HepG2 (cell line): Measurements from ENCODE around the gene NARF. TPM values are rescaled to one million over a fixed set of nuclear protein-coding genes. Genes with fewer than 3 reads are reported as not detected.

Source experiments
- AHR ChIP-seq: IDR thresholded peaks from 2 replicates; pipeline ENCODE4 v1.6.1; 2018; ENCODE audit warnings: missing genetic modification reagents, missing compliant biosample characterization
- ARID3A ChIP-seq: IDR thresholded peaks from 2 replicates; pipeline ENCODE4 v1.6.1; 2012; ENCODE audit warnings: low read depth, low read length, improper control_type of control experiment
- ELK4 ChIP-seq: sonication (generic); formaldehyde crosslinking; IDR thresholded peaks from 2 replicates; pipeline ENCODE4 v1.9.0; 2021; ENCODE audit warnings: missing genetic modification reagents, borderline replicate concordance
- ETV5 ChIP-seq: IDR thresholded peaks from 2 replicates; pipeline ENCODE4 v1.6.1; 2018; ENCODE audit warnings: missing biosample characterization, missing genetic modification reagents, inconsistent platforms, borderline replicate concordance
- HNF4G ChIP-seq, 2 experiments: sonication (generic) in 1 of 2; formaldehyde crosslinking in 1 of 2; IDR thresholded peaks; 2 replicates each; pipeline versions ENCODE4 v1.4.0 to v1.6.1; 2011 to 2020; ENCODE audit warnings: borderline replicate concordance in 2 of 2, low read depth in 2 of 2, mild to moderate bottlenecking in 2 of 2, low read length in 1 of 2, missing genetic modification reagents in 1 of 2, moderate library complexity in 1 of 2
- NAIF1 ChIP-seq: sonication (generic); formaldehyde crosslinking; IDR thresholded peaks from 2 replicates; pipeline ENCODE4 v1.5.0; 2020; ENCODE audit warnings: mild to moderate bottlenecking, missing genetic modification reagents, borderline replicate concordance
- NFIC ChIP-seq: IDR thresholded peaks from 2 replicates; pipeline ENCODE4 v1.6.1; 2012; ENCODE audit warnings: mild to moderate bottlenecking, low read length, inconsistent platforms
- RXRA ChIP-seq: sonication (generic); formaldehyde crosslinking; IDR thresholded peaks from 2 replicates; pipeline ENCODE4 v1.5.1; 2020; ENCODE audit warnings: missing genetic modification reagents
- TSC22D2 ChIP-seq: sonication (generic); formaldehyde crosslinking; IDR thresholded peaks from 2 replicates; pipeline ENCODE4 v1.5.1; 2020; ENCODE audit warnings: missing genetic modification reagents, mild to moderate bottlenecking, borderline replicate concordance
- ZNF17 ChIP-seq: sonication (generic); formaldehyde crosslinking; IDR thresholded peaks from 2 replicates; pipeline ENCODE4 v1.5.0; 2020; ENCODE audit warnings: mild to moderate bottlenecking, missing genetic modification reagents
- ZNF205 ChIP-seq: IDR thresholded peaks from 2 replicates; pipeline ENCODE4 v1.6.1; 2018; ENCODE audit warnings: missing biosample characterization, missing genetic modification reagents
- ZNF282 ChIP-seq: fragments of 450-650 bp; IDR thresholded peaks from 2 replicates; pipeline ENCODE4 v1.6.1; 2018; ENCODE audit not compliant: partially characterized antibody
- ZNF337 ChIP-seq: sonication (generic); formaldehyde crosslinking; IDR thresholded peaks from 2 replicates; pipeline ENCODE4 v1.5.1; 2020; ENCODE audit warnings: missing genetic modification reagents, low read depth, mild to moderate bottlenecking, borderline replicate concordance
- ZNF367 ChIP-seq: sonication (generic); formaldehyde crosslinking; IDR thresholded peaks from 2 replicates; pipeline ENCODE4 v1.4.0; 2020; ENCODE audit warnings: missing genetic modification reagents, borderline replicate concordance
- ZNF883 ChIP-seq: sonication (generic); formaldehyde crosslinking; IDR thresholded peaks from 2 replicates; pipeline ENCODE4 v1.5.1; 2020; ENCODE audit warnings: mild to moderate bottlenecking, missing genetic modification reagents; ENCODE audit errors: not compliant biosample characterization
- polyA plus RNA-seq, 8 experiments: library from polyadenylated mRNA; depleted of rRNA in 3 of 8; stranded (reverse) in 7 of 8; unstranded in 1 of 8; fragments of >200 nt; fragmentation: Illumina TruSeq in 4 of 8; extraction: Trizol in 4 of 8; gene quantifications; 2 replicates each; pipeline versions ENCODE4 v1.2.1 to v1.2.3, GENCODE V29; 2011 to 2016; ENCODE audit warnings: low read depth in 4 of 8, missing spikeins in 1 of 8, mixed read lengths in 1 of 8; ENCODE audit not compliant: insufficient read depth in 1 of 8
- total RNA-seq, 5 experiments: library from RNA; depleted of rRNA; stranded (reverse); fragments of >200 nt; fragmentation: Illumina TruSeq; extraction: Trizol; gene quantifications; 2 replicates each; pipeline ENCODE4 v1.2.3, GENCODE V29; 2016; ENCODE audit warnings: low read depth in 1 of 5
- TF ChIP-seq, protein P1 (sequence below): IDR thresholded peaks from 2 replicates; pipeline ENCODE4 v1.6.1; 2016; ENCODE audit warnings: low read depth, borderline replicate concordance
- TF ChIP-seq, protein P2 (sequence below): sonication (generic); formaldehyde crosslinking; IDR thresholded peaks from 2 replicates; pipeline ENCODE4 v1.4.0; 2020; ENCODE audit warnings: missing genetic modification reagents

The NARF gene
- total and polyA plus RNA-seq, 2 of the 13 experiments (the other 11 are each of a cell fraction or from before 2014, with no cell fraction given): 61.1 to 144 TPM

DNA sequence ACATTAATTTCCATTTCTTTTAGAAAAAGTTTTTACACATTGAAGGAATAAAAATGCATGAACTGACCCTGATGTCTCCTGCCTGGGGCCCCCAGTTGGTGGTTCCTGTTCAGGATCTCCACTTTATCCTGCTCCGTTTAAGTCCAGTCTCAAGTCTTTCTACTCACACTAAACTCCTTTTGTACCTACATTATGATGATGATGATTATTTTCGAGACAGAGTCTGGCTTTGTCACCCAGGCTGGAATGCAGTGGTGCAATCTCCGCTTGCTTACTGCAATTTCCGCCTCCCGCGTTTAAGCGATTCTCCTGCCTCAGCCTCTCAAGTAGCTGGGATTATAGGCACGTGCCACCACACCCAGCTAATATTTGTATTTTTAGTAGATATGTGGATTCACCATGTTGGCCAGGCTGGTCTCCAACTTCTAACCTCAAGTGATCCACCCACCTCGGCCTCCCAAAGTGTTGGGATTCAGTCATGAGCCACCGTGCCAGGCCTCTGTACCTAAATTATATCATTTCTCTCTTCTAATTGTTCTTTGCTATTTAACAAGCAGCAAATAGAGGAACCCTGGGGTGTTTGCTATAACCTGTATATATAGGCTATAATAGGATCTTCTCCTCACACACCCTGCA, 58.8 kb downstream of the NARF start (continued):
- TF ChIP-seq, protein P1, sequence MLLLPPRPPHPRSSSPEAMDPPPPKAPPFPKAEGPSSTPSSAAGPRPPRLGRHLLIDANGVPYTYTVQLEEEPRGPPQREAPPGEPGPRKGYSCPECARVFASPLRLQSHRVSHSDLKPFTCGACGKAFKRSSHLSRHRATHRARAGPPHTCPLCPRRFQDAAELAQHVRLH (CRISPR knock-in tag): peak; percentile 54; the same call in 1 of the 2 replicates
- TF ChIP-seq ARID3A (peak; percentile 62; the same call in 1 of the 2 replicates), HNF4G (IDR thresholded peaks at IDR 0.05; ENCODE audit: borderline replicate concordance, low read depth, low read length) (no peak), HNF4G (CRISPR knock-in tag; IDR thresholded peaks at IDR 0.05; ENCODE audit: borderline replicate concordance, low read depth) (no peak), ZNF17 (CRISPR knock-in tag) (no peak), ZNF367 (no peak), ETV5 (CRISPR knock-in tag) (peak; percentile 99), NAIF1 (CRISPR knock-in tag) (no peak), ZNF337 (CRISPR knock-in tag) (peak; percentile 68; the same call in 1 of the 2 replicates), ZNF205 (CRISPR knock-in tag) (peak; percentile 91), TSC22D2 (CRISPR knock-in tag) (no peak; the same call in 1 of the 2 replicates), ELK4 (CRISPR knock-in tag) (no peak), ZNF282 (no peak), ZNF883 (peak; percentile 65), RXRA (peak; percentile 67; the same call in 1 of the 2 replicates), NFIC (0 out of 2 replicates have a peak, but pooled peaks have one; percentile 44), AHR (CRISPR knock-in tag) (no peak; the same call in 1 of the 2 replicates)
- TF ChIP-seq, protein P2, sequence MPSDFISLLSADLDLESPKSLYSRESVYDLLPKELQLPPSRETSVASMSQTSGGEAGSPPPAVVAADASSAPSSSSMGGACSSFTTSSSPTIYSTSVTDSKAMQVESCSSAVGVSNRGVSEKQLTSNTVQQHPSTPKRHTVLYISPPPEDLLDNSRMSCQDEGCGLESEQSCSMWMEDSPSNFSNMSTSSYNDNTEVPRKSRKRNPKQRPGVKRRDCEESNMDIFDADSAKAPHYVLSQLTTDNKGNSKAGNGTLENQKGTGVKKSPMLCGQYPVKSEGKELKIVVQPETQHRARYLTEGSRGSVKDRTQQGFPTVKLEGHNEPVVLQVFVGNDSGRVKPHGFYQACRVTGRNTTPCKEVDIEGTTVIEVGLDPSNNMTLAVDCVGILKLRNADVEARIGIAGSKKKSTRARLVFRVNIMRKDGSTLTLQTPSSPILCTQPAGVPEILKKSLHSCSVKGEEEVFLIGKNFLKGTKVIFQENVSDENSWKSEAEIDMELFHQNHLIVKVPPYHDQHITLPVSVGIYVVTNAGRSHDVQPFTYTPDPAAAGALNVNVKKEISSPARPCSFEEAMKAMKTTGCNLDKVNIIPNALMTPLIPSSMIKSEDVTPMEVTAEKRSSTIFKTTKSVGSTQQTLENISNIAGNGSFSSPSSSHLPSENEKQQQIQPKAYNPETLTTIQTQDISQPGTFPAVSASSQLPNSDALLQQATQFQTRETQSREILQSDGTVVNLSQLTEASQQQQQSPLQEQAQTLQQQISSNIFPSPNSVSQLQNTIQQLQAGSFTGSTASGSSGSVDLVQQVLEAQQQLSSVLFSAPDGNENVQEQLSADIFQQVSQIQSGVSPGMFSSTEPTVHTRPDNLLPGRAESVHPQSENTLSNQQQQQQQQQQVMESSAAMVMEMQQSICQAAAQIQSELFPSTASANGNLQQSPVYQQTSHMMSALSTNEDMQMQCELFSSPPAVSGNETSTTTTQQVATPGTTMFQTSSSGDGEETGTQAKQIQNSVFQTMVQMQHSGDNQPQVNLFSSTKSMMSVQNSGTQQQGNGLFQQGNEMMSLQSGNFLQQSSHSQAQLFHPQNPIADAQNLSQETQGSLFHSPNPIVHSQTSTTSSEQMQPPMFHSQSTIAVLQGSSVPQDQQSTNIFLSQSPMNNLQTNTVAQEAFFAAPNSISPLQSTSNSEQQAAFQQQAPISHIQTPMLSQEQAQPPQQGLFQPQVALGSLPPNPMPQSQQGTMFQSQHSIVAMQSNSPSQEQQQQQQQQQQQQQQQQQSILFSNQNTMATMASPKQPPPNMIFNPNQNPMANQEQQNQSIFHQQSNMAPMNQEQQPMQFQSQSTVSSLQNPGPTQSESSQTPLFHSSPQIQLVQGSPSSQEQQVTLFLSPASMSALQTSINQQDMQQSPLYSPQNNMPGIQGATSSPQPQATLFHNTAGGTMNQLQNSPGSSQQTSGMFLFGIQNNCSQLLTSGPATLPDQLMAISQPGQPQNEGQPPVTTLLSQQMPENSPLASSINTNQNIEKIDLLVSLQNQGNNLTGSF (CRISPR knock-in tag): peak; percentile 33; the same call in 1 of the 2 replicates
